Measurements from ENCODE around the gene SP100. TPM values are rescaled to one million over a fixed set of nuclear protein-coding genes. Genes with fewer than 3 reads are reported as not detected.
A peak's percentile ranks its signal among the peaks of the same experiment; 100 is the strongest.

SP100 gene
- total RNA-seq, 6 experiments from 2014 or later = 24.2 to 55.5 (median 46.8) TPM

GRCh38 chr2:230457793-230458192 lies 41.8 kb downstream of the SP100 start:
- intact Hi-C loops (cut with DNase I) = no loop called here
- peaks cover 0 to 35% (median 13%) of the 10 kb centered on the region in 4 donors for H3K36me3 ChIP-seq
- TF ChIP-seq POLR2A (IDR thresholded peaks at IDR 0.05) = no peak
- TF ChIP-seq, protein P1, sequence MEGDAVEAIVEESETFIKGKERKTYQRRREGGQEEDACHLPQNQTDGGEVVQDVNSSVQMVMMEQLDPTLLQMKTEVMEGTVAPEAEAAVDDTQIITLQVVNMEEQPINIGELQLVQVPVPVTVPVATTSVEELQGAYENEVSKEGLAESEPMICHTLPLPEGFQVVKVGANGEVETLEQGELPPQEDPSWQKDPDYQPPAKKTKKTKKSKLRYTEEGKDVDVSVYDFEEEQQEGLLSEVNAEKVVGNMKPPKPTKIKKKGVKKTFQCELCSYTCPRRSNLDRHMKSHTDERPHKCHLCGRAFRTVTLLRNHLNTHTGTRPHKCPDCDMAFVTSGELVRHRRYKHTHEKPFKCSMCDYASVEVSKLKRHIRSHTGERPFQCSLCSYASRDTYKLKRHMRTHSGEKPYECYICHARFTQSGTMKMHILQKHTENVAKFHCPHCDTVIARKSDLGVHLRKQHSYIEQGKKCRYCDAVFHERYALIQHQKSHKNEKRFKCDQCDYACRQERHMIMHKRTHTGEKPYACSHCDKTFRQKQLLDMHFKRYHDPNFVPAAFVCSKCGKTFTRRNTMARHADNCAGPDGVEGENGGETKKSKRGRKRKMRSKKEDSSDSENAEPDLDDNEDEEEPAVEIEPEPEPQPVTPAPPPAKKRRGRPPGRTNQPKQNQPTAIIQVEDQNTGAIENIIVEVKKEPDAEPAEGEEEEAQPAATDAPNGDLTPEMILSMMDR (IDR thresholded peaks at IDR 0.05) = no peak
- H3K4me3 ChIP-seq = no peak overlapping the region
- ATAC-seq (no peak), DNase-seq (no peak)
- no peaks in the 10 kb centered on the region for H3K27me3 ChIP-seq
- H3K9me3 ChIP-seq = no peaks in the 10 kb centered on the region
- no peaks in the 10 kb centered on the region for H3K4me1 ChIP-seq
- no peak overlapping the region for H3K27ac ChIP-seq

DNA sequence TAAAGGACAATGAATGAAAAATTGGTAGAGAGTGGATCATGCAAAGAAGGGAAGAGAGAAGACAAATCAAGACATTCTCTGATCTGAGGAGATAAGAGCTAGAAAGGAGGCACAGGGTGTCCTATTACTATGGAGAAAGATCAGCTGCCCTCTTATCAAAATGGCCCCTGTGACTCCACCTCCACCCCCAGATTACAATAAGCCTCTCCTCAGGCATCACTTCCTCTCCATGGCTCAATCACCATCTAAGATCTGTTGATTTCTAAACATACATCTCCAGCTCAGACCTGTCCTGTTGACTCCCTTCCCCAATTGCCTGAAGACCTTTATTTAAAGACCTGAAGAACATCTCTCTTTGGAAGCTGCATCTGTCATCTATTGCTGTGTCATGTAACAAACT lies 43.2 kb downstream of the SP100 start:
- TF ChIP-seq, protein P1 (IDR thresholded peaks at IDR 0.05) = no peak
- no peak for TF ChIP-seq POLR2A (IDR thresholded peaks at IDR 0.05)
- H3K4me1 ChIP-seq = no peaks in the 10 kb centered on the region
- intact Hi-C loops (cut with DNase I) = no loop called here
- H3K36me3 ChIP-seq = peaks cover 0 to 49% (median 12%) of the 10 kb centered on the region in 4 donors
- ATAC-seq (peak in 1 of 4 donors; percentile 11), DNase-seq (no peak)
- H3K4me3 ChIP-seq = no peak overlapping the region
- no peaks in the 10 kb centered on the region for H3K9me3 ChIP-seq
- no peaks in the 10 kb centered on the region for H3K27me3 ChIP-seq
- H3K27ac ChIP-seq = no peak overlapping the region

- no peak for TF ChIP-seq POLR2A (IDR thresholded peaks at IDR 0.05)
- TF ChIP-seq, protein P1 (IDR thresholded peaks at IDR 0.05) = no peak
- intact Hi-C loops (cut with DNase I) = no loop called here
- no peaks in the 10 kb centered on the region for H3K27me3 ChIP-seq
- no peaks in the 10 kb centered on the region for H3K4me1 ChIP-seq
- DNase-seq (no peak), ATAC-seq (no peak)
- no peaks in the 10 kb centered on the region for H3K9me3 ChIP-seq
- 92% methylated on average over 3 of the region's 4 CpGs for WGBS (ENCODE audit: insufficient coverage, low coverage, low lambda C conversion rate, missing lambda C conversion rate)
- H3K36me3 ChIP-seq = peaks cover 0 to 42% (median 19%) of the 10 kb centered on the region in 4 donors
- H3K4me3 ChIP-seq = no peak overlapping the region
- H3K27ac ChIP-seq = no peak overlapping the region
These were observed 55.1 kb downstream of the SP100 start for GRCh38 chr2:230471074-230471473.

GRCh38 chr2:230472621-230473018 lies 56.6 kb downstream of the SP100 start:
- Histone ChIP-seq H3K4me3 (no peak overlapping the region), H3K27me3 (no peaks in the 10 kb centered on the region), H3K36me3 (peaks cover 0 to 29% (median 13%) of the 10 kb centered on the region in 4 donors), H3K27ac (no peak overlapping the region), H3K9me3 (peaks cover 0 to 2% (median 0%) of the 10 kb centered on the region in 4 donors), H3K4me1 (no peaks in the 10 kb centered on the region)
- DNase-seq (no peak), ATAC-seq (peak in 2 of 4 donors; percentile 35 to 76)
- no peak for TF ChIP-seq POLR2A (IDR thresholded peaks at IDR 0.05)
- TF ChIP-seq, protein P1 (IDR thresholded peaks at IDR 0.05) = no peak
- intact Hi-C loops (cut with DNase I) = no loop called here

DNA sequence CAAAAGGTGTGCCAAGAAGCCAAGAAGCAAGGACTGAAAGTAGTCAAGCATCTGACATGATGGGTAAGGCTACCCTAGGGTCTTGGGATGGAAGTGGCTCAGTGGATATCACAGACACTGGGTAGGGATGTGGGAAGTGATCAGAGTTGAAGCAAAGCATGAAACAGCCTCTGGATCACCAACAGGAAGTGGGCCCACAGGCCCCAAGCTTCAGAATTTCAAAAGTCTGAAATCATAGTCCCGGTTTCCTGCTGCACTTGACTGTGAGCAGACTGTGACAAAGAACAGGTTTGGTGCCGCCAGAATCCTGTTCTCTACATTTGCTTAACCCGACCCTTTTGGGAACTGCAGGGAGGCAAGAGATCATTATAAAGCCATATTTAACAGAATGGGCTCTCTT lies 57.4 kb downstream of the SP100 start:
- TF ChIP-seq, protein P1 (IDR thresholded peaks at IDR 0.05) = no peak
- no peak for TF ChIP-seq POLR2A (IDR thresholded peaks at IDR 0.05)
- Histone ChIP-seq H3K9me3 (peaks cover 0 to 2% (median 0%) of the 10 kb centered on the region in 4 donors), H3K27ac (no peak overlapping the region), H3K4me3 (no peak overlapping the region), H3K27me3 (no peaks in the 10 kb centered on the region), H3K36me3 (peaks cover 0 to 21% (median 7%) of the 10 kb centered on the region in 4 donors), H3K4me1 (no peaks in the 10 kb centered on the region)
- WGBS (ENCODE audit: insufficient coverage, low coverage, low lambda C conversion rate, missing lambda C conversion rate) = 46% methylated on average over 2 of the region's 3 CpGs
- intact Hi-C loops (cut with DNase I) = no loop called here
- no peak for DNase-seq
- peak in 1 of 4 donors; percentile 46 for ATAC-seq

Measured in right lobe of liver (tissue), 6 donors.